Stimulated activated effector memory CD8-positive, alpha-beta T cell treated with anti-CD3 and anti-CD28 coated beads, Interleukin-12 subunit alpha, Interleukin-12 subunit beta, amount 100 ng/mL, for 72 hours (primary cell): ENCODE measurements around the gene DACH2.

Source experiments
- ATAC-seq: fragments of 150-1000 bp; cut with Tn5 transposase; 2 replicates; pipeline ENCODE4 v1.10.0; 2021
- DNase-seq, 2 donors: peaks; one replicate each; pipeline ENCODE4 v3.0.0; 2021 to 2022; ENCODE audit warnings: low spot score in 2 of 2
- H3K27ac Mint-ChIP-seq: one replicate; pipeline ENCODE4 v1.8.0; 2022; ENCODE audit warnings: mild to moderate bottlenecking, mixed read lengths
- H3K36me3 Mint-ChIP-seq: one replicate; pipeline ENCODE4 v1.8.0; 2022; ENCODE audit warnings: mild to moderate bottlenecking, mixed read lengths
- H3K4me1 Mint-ChIP-seq: one replicate; pipeline ENCODE4 v1.8.0; 2022; ENCODE audit warnings: mixed read lengths
- H3K4me3 Mint-ChIP-seq: one replicate; pipeline ENCODE4 v1.8.0; 2022; ENCODE audit warnings: mild to moderate bottlenecking, mixed read lengths
- H3K9me3 Mint-ChIP-seq: one replicate; pipeline ENCODE4 v1.8.0; 2022; ENCODE audit warnings: mixed read lengths

Gene DACH2

GRCh38 chrX:86829786-86830185 is 681.5 kb downstream of the DACH2 start:
- no peak overlapping the region for H3K27ac Mint-ChIP-seq
- H3K4me3 Mint-ChIP-seq = no peak overlapping the region
- no peaks in the 10 kb centered on the region for H3K4me1 Mint-ChIP-seq
- no peaks in the 10 kb centered on the region for H3K36me3 Mint-ChIP-seq
- H3K9me3 Mint-ChIP-seq = peaks cover 7% of the 10 kb centered on the region
- no peak for DNase-seq
- ATAC-seq = no peak

GRCh38 chrX:86830685-86831084 is 682.4 kb downstream of the DACH2 start:
- H3K9me3 Mint-ChIP-seq = peaks cover 10% of the 10 kb centered on the region
- H3K4me1 Mint-ChIP-seq = no peaks in the 10 kb centered on the region
- no peak overlapping the region for H3K27ac Mint-ChIP-seq
- DNase-seq = no peak
- H3K4me3 Mint-ChIP-seq = no peak overlapping the region
- no peaks in the 10 kb centered on the region for H3K36me3 Mint-ChIP-seq
- ATAC-seq = no peak

GRCh38 chrX:86845101-86845500 is 696.9 kb downstream of the DACH2 start:
- ATAC-seq (no peak), DNase-seq (no peak)
- Mint-ChIP-seq H3K4me3 (no peak overlapping the region), H3K4me1 (no peaks in the 10 kb centered on the region), H3K36me3 (no peaks in the 10 kb centered on the region), H3K9me3 (peaks cover 3% of the 10 kb centered on the region), H3K27ac (no peak overlapping the region)
